ENCODE results near the gene SYTL1. TPM values are rescaled to one million over a fixed set of nuclear protein-coding genes. Genes with fewer than 3 reads are reported as not detected.

SYTL1 gene
- total RNA-seq, 1 experiment from 2014 or later = not detected

GRCh38 chr1:27400963-27401341 lies 59.1 kb downstream of the SYTL1 start:
- H3K4me3 ChIP-seq = no peak overlapping the region

GRCh38 chr1:27402349-27402754 lies 60.5 kb downstream of the SYTL1 start:
- DNase-seq = peak; percentile 52
- Histone ChIP-seq H3K4me3 (no peak overlapping the region), H3K27me3 (no peaks in the 10 kb centered on the region), H3K9me3 (no peaks in the 10 kb centered on the region), H3K36me3 (peaks cover 10% of the 10 kb centered on the region)

More at GRCh38 chr1:27400963-27401341, 59.1 kb downstream of the SYTL1 start:
- no peaks in the 10 kb centered on the region for H3K27me3 ChIP-seq
- peaks cover 4% of the 10 kb centered on the region for H3K36me3 ChIP-seq
- H3K9me3 ChIP-seq = no peaks in the 10 kb centered on the region
- no peak for DNase-seq

GRCh38 chr1:27403065-27403726 lies 61.4 kb downstream of the SYTL1 start:
- H3K4me3 ChIP-seq = no peak overlapping the region
- no peaks in the 10 kb centered on the region for H3K27me3 ChIP-seq
- peaks cover 17% of the 10 kb centered on the region for H3K36me3 ChIP-seq
- no peaks in the 10 kb centered on the region for H3K9me3 ChIP-seq
- DNase-seq = peak; percentile 59

Other genes with a start within 250 kb of the SYTL1 start
- 2.9 and 23.6 TPM in 2 replicates for gene SLC9A1, start 186.9 kb upstream of the SYTL1 start, total RNA-seq (2014; rRNA removed; shearing (Covaris generic); ENCODE audit: low replicate concordance)
- gene WDTC1, start 107.4 kb upstream of the SYTL1 start, total RNA-seq (2014; rRNA removed; shearing (Covaris generic); ENCODE audit: low replicate concordance) = 14.9 and 15.8 TPM in 2 replicates
- 31.8 and 54.2 TPM in 2 replicates for gene TMEM222, start 19.9 kb upstream of the SYTL1 start, total RNA-seq (2014; rRNA removed; shearing (Covaris generic); ENCODE audit: low replicate concordance)
- gene MAP3K6, start 24.9 kb downstream of the SYTL1 start, total RNA-seq (2014; rRNA removed; shearing (Covaris generic); ENCODE audit: low replicate concordance) = 11.5 and 26.9 TPM in 2 replicates
- gene FCN3, start 32.8 kb downstream of the SYTL1 start, total RNA-seq (2014; rRNA removed; shearing (Covaris generic); ENCODE audit: low replicate concordance) = not detected in 2 replicates
- gene CD164L2, start 41.3 kb downstream of the SYTL1 start, total RNA-seq (2014; rRNA removed; shearing (Covaris generic); ENCODE audit: low replicate concordance) = not detected in 2 replicates
- not detected in 2 replicates for gene GPR3, start 50.6 kb downstream of the SYTL1 start, total RNA-seq (2014; rRNA removed; shearing (Covaris generic); ENCODE audit: low replicate concordance)
- gene WASF2, start 148.1 kb downstream of the SYTL1 start, total RNA-seq (2014; rRNA removed; shearing (Covaris generic); ENCODE audit: low replicate concordance) = 13.9 and 15.5 TPM in 2 replicates

All from MG63 (cell line).